ENCODE measurements around the gene PSMC2. TPM values are rescaled to one million over a fixed set of nuclear protein-coding genes. Genes with fewer than 3 reads are reported as not detected.

Gene PSMC2
- total RNA-seq, 1 experiment from 2014 or later, result 128 TPM

DNA sequence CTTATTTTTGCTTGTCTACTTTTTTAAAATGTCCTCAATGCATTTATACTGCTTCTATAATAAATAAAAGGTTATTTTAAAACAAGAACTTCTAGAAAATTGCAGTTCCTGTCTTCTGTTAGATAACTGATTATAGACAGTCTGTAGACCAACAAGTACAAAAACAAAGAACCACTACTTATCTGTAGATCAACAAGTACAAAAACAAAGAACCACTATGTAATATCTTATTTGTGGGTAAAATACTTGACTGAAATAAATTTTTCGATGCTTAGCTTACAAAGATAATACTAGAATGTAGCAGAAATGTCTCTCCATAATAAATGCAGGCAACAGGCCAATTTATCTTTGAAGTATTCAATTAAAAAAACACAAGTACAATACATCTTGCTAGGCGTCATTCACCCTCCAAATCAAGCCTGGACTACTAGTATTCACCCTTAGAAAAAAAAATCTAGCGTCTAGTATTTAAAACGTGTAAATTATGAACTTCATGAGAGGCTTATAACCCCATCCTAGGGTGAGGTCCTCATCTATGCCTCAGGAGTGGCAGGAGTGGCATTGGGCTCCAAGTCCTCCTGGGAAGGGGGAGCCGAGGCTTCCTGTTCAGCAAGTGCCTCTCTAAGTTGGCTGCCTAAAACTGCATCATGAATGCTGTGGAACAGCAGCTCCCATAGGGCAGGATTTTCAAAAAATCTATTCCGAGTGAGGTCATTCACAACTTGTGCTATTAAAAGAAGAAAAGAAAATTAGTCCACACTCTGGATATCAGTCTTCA, 26.6 kb downstream of the PSMC2 start:
- Histone ChIP-seq H2BK120ac (ENCODE audit: low read depth, low read length, poor library complexity, severe bottlenecking) (no peak overlapping the region), H3K14ac (ENCODE audit: insufficient read depth, low read length) (no peak overlapping the region), H3K79me1 (ENCODE audit: insufficient read depth, low read depth, low read length, poor library complexity, severe bottlenecking) (no peaks in the 10 kb centered on the region), H2AFZ (ENCODE audit: low read length) (no peak overlapping the region), H3K9ac (ENCODE audit: extremely low read depth, insufficient read length, low read length) (no peak overlapping the region), H3T11ph (ENCODE audit: low read length) (no peak overlapping the region), H2BK5ac (ENCODE audit: insufficient read length, low read length) (no peak overlapping the region), H2BK20ac (ENCODE audit: low read depth, low read length, poor library complexity, severe bottlenecking) (no peak overlapping the region), H2BK15ac (ENCODE audit: low read depth, low read length) (no peak overlapping the region), H3K23ac (ENCODE audit: insufficient read length, low read depth, low read length) (no peak overlapping the region), H3K4me1 (ENCODE audit: insufficient read depth, low read length) (no peaks in the 10 kb centered on the region), H3K56ac (ENCODE audit: insufficient read length, low read depth, low read length) (no peak overlapping the region), H3K23me2 (ENCODE audit: insufficient read length, low read depth, low read length, poor library complexity, severe bottlenecking) (no peaks in the 10 kb centered on the region), H3K27me3 (ENCODE audit: insufficient read depth, low read length) (no peaks in the 10 kb centered on the region), H3K4me2 (ENCODE audit: insufficient read depth, insufficient read length, low read length) (no peak overlapping the region), H3K4ac (ENCODE audit: low read depth, low read length) (no peak overlapping the region), H4K5ac (ENCODE audit: insufficient read length, low read depth, low read length) (no peak overlapping the region), H3K27ac (ENCODE audit: insufficient read length, low read depth, low read length) (no peak overlapping the region), H4K91ac (ENCODE audit: insufficient read length, low read depth, low read length) (no peak overlapping the region), H4K20me1 (ENCODE audit: control insufficient read depth, insufficient read depth, insufficient read length) (no peaks in the 10 kb centered on the region), H2AK5ac (ENCODE audit: insufficient read length, low read length) (no peak overlapping the region), H3K79me2 (ENCODE audit: insufficient read depth, low read length) (no peaks in the 10 kb centered on the region), H3K9me3 (ENCODE audit: control insufficient read depth, low read depth, low read length) (no peaks in the 10 kb centered on the region), H4K8ac (replicated peaks; ENCODE audit: insufficient read length, low read depth, low read length) (no peak overlapping the region), H3K18ac (ENCODE audit: insufficient read length, low read depth, low read length) (no peak overlapping the region), H2BK12ac (ENCODE audit: insufficient read length, low read depth, low read length) (no peak overlapping the region)
- no peak for DNase-seq
- Mint-ChIP-seq H3K36me3 (ENCODE audit: insufficient read depth in 1 of 3, low read depth in 3 of 3) (peaks cover 0 to 4% (median 0%) of the 10 kb centered on the region in 3 experiments; a peak in 2 of 7 replicates), H3K27me3 (ENCODE audit: low read depth) (peaks cover 3% of the 10 kb centered on the region; the same call in 1 of the 2 replicates), H3K9me3 (no peaks in the 10 kb centered on the region), H3K4me3 (no peak overlapping the region), H3K27ac (no peak overlapping the region), H3K4me1 (no peaks in the 10 kb centered on the region)
- WGBS (ENCODE audit: extremely low coverage, insufficient read length, low lambda C conversion rate), result no CpG with 5 or more reads among the region's 6 CpGs
- TF ChIP-seq, protein P1, sequence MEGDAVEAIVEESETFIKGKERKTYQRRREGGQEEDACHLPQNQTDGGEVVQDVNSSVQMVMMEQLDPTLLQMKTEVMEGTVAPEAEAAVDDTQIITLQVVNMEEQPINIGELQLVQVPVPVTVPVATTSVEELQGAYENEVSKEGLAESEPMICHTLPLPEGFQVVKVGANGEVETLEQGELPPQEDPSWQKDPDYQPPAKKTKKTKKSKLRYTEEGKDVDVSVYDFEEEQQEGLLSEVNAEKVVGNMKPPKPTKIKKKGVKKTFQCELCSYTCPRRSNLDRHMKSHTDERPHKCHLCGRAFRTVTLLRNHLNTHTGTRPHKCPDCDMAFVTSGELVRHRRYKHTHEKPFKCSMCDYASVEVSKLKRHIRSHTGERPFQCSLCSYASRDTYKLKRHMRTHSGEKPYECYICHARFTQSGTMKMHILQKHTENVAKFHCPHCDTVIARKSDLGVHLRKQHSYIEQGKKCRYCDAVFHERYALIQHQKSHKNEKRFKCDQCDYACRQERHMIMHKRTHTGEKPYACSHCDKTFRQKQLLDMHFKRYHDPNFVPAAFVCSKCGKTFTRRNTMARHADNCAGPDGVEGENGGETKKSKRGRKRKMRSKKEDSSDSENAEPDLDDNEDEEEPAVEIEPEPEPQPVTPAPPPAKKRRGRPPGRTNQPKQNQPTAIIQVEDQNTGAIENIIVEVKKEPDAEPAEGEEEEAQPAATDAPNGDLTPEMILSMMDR (conservative IDR thresholded peaks at IDR 0.05), result no peak
